C4-2B (cell line): ENCODE data around the gene KLHL2.
"Not testable (repeated sequence)": the region's sequence is repeated elsewhere in the genome, so short reads cannot be mapped to it uniquely, and the experiment has no call there.

Experiments used
- CTCF ChIP-seq: fragments of 450-650 bp; conservative IDR thresholded peaks from 2 replicates; pipeline ENCODE4 v1.5.1; 2017; ENCODE audit warnings: mild to moderate bottlenecking
- ZFX ChIP-seq: fragments of 450-650 bp; IDR thresholded peaks from 2 replicates; pipeline ENCODE4 v1.6.1; 2017

GRCh38 chr4:165232623-165233433 is 25.5 kb downstream of the KLHL2 start:
- TF ChIP-seq CTCF, ZFX: not testable (repeated sequence)
